Mesenchymal stem cell (in vitro differentiated cells and primary cell): Measurements from ENCODE around the gene CCNDBP1.
A peak's percentile ranks its signal among the peaks of the same experiment; 100 is the strongest.

Source experiments
- DNase-seq: peaks from one replicate; pipeline ENCODE4 v3.0.0-alpha.2; 2013
- H2AFZ ChIP-seq: one replicate; pipeline ENCODE4 v1.6.1; 2013; ENCODE audit warnings: low read depth, mild to moderate bottlenecking, control low read depth, inconsistent platforms, low read length, moderate library complexity
- H2AK5ac ChIP-seq: 2 replicates; pipeline ENCODE4 v1.6.1; 2013; ENCODE audit warnings: low read length, moderate library complexity, mild to moderate bottlenecking, inconsistent platforms; ENCODE audit not compliant: severe bottlenecking
- H2BK120ac ChIP-seq: one replicate; pipeline ENCODE4 v1.6.1; 2013; ENCODE audit warnings: low read depth, mild to moderate bottlenecking, inconsistent platforms, low read length, moderate library complexity
- H2BK12ac ChIP-seq, 2 experiments: one replicate each; pipeline ENCODE4 v1.6.1; 2013; ENCODE audit warnings: inconsistent platforms in 2 of 2, low read length in 2 of 2, mild to moderate bottlenecking in 2 of 2, moderate library complexity in 2 of 2, control low read depth in 1 of 2
- H2BK15ac ChIP-seq: one replicate; pipeline ENCODE4 v1.6.1; 2013; ENCODE audit warnings: mild to moderate bottlenecking, low read depth, inconsistent platforms; ENCODE audit not compliant: poor library complexity, severe bottlenecking
- H2BK5ac ChIP-seq: 2 replicates; pipeline ENCODE4 v1.6.1; 2013; ENCODE audit warnings: low read depth, mild to moderate bottlenecking, low read length, control low read depth, inconsistent platforms; ENCODE audit not compliant: poor library complexity, severe bottlenecking
- H3K14ac ChIP-seq, 2 experiments: one replicate each; pipeline ENCODE4 v1.6.1; 2013; ENCODE audit warnings: inconsistent platforms in 2 of 2, low read length in 2 of 2, control low read depth in 1 of 2, mild to moderate bottlenecking in 1 of 2, moderate library complexity in 1 of 2
- H3K18ac ChIP-seq, 2 experiments: one replicate each; pipeline ENCODE4 v1.6.1; 2013; ENCODE audit warnings: inconsistent platforms in 2 of 2, low read length in 2 of 2, control low read depth in 1 of 2, low read depth in 1 of 2, mild to moderate bottlenecking in 1 of 2
- H3K23ac ChIP-seq, 2 experiments: one replicate each; pipeline ENCODE4 v1.6.1; 2013; ENCODE audit warnings: inconsistent platforms in 2 of 2, low read length in 2 of 2, mild to moderate bottlenecking in 2 of 2, moderate library complexity in 2 of 2, control low read depth in 1 of 2
- H3K27ac ChIP-seq: 2 replicates; pipeline ENCODE4 v1.5.1; 2013; ENCODE audit warnings: mild to moderate bottlenecking, moderate library complexity, low read length, control low read depth, inconsistent platforms; ENCODE audit not compliant: poor library complexity, severe bottlenecking
- H3K27me3 ChIP-seq, 2 experiments: 2 replicates each; pipeline versions ENCODE4 v1.6.1 to v1.7.0; 2013; ENCODE audit warnings: low read length in 2 of 2, mild to moderate bottlenecking in 2 of 2, moderate library complexity in 2 of 2, control low read depth in 1 of 2, inconsistent platforms in 1 of 2; ENCODE audit not compliant: control insufficient read depth in 1 of 2, insufficient read depth in 1 of 2
- H3K36me3 ChIP-seq, 2 experiments: 2 replicates each; pipeline versions ENCODE4 v1.6.1 to v1.7.0; 2013; ENCODE audit warnings: low read length in 2 of 2, control low read depth in 1 of 2, inconsistent platforms in 1 of 2, low read depth in 1 of 2, mild to moderate bottlenecking in 1 of 2; ENCODE audit not compliant: insufficient read depth in 2 of 2, control insufficient read depth in 1 of 2
- H3K4ac ChIP-seq, 2 experiments: one replicate each; pipeline ENCODE4 v1.6.1; 2013; ENCODE audit warnings: inconsistent platforms in 2 of 2, low read length in 2 of 2, mild to moderate bottlenecking in 2 of 2, moderate library complexity in 2 of 2, control low read depth in 1 of 2, low read depth in 1 of 2
- H3K4me1 ChIP-seq: 2 replicates; pipeline ENCODE4 v1.6.1; 2013; ENCODE audit warnings: low read depth, low read length, control low read depth; ENCODE audit not compliant: control insufficient read depth, insufficient read depth
- H3K4me2 ChIP-seq: 2 replicates; pipeline ENCODE4 v1.6.1; 2013; ENCODE audit warnings: low read length, mild to moderate bottlenecking, inconsistent platforms; ENCODE audit not compliant: poor library complexity, severe bottlenecking
- H3K4me3 ChIP-seq, 2 experiments: 2 replicates each; pipeline versions ENCODE4 v1.5.1 to v1.7.0; 2013; ENCODE audit warnings: low read length in 2 of 2, mild to moderate bottlenecking in 2 of 2, control low read depth in 1 of 2, low read depth in 1 of 2; ENCODE audit not compliant: insufficient read depth in 1 of 2
- H3K79me1 ChIP-seq: replicated peaks from 2 replicates; pipeline ENCODE4 v1.6.1; 2013; ENCODE audit warnings: mild to moderate bottlenecking, control low read depth, low read length, inconsistent platforms; ENCODE audit not compliant: poor library complexity, severe bottlenecking
- H3K9ac ChIP-seq: 2 replicates; pipeline ENCODE4 v1.7.0; 2013; ENCODE audit warnings: mild to moderate bottlenecking, low read length, moderate library complexity
- H3K9me3 ChIP-seq: 2 replicates; pipeline ENCODE4 v1.7.0; 2013; ENCODE audit warnings: mild to moderate bottlenecking, low read length; ENCODE audit not compliant: control insufficient read depth
- H4K8ac ChIP-seq: one replicate; pipeline ENCODE4 v1.6.1; 2013; ENCODE audit warnings: inconsistent platforms, mild to moderate bottlenecking, low read length, moderate library complexity
- H4K91ac ChIP-seq: one replicate; pipeline ENCODE4 v1.6.1; 2013; ENCODE audit warnings: mild to moderate bottlenecking, low read length, inconsistent platforms
- WGBS: methylation state at CpG from one replicate; pipeline ENCODE4 v1.1.7; 2013; ENCODE audit warnings: mixed read lengths; 5-methylcytosine and 5-hydroxymethylcytosine counted together

The CCNDBP1 gene

GRCh38 chr15:43210172-43210745 is 25.1 kb downstream of the CCNDBP1 start:
- no peaks in the 10 kb centered on the region for H3K4me1 ChIP-seq
- H3K4me3 ChIP-seq = no peak overlapping the region
- no peak overlapping the region for H2AK5ac ChIP-seq
- WGBS = 87% methylated on average over 13 of the region's 15 CpGs
- no peak overlapping the region for H3K9ac ChIP-seq
- H2AFZ ChIP-seq = no peak overlapping the region
- peaks cover 69 to 87% of the 10 kb centered on the region in 2 experiments for H3K27me3 ChIP-seq
- H4K8ac ChIP-seq = no peak overlapping the region
- H2BK12ac ChIP-seq = no peak overlapping the region
- H2BK120ac ChIP-seq = no peak overlapping the region
- no peaks in the 10 kb centered on the region for H3K36me3 ChIP-seq
- no peaks in the 10 kb centered on the region for H3K79me1 ChIP-seq
- no peaks in the 10 kb centered on the region for H3K9me3 ChIP-seq
- DNase-seq = no peak
- no peak overlapping the region for H2BK15ac ChIP-seq
- H3K14ac ChIP-seq = no peak overlapping the region
- H3K18ac ChIP-seq = no peak overlapping the region
- H2BK5ac ChIP-seq = no peak overlapping the region
- no peak overlapping the region for H3K4me2 ChIP-seq
- H3K27ac ChIP-seq = no peak overlapping the region
- no peak overlapping the region for H4K91ac ChIP-seq
- no peak overlapping the region for H3K23ac ChIP-seq
- H3K4ac ChIP-seq = no peak overlapping the region

DNA sequence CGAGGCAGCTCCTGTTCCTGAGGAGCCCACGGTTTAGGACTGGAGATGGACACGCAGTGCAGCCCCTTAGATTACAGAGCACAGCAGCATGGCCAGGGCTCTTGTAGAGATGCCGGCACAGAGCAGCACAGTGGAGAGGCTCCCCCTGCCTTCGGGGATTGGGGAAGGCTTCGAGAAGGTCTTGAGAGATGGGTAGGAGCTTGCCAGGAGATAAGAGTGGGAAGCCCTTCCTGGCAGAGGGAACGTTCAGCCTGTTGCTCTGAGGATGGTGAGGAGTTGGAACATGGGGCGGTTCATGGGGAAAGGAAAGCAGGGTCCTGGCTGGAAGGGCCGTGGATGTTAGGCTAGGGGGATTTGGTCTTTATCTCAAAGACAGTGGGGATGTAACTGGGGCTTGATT is 25.6 kb downstream of the CCNDBP1 start:
- Histone ChIP-seq H3K4me3 (no peak overlapping the region), H3K27ac (no peak overlapping the region), H3K79me1 (no peaks in the 10 kb centered on the region), H3K14ac (no peak overlapping the region), H2BK120ac (no peak overlapping the region), H3K4ac (no peak overlapping the region), H3K9ac (no peak overlapping the region), H4K91ac (no peak overlapping the region), H4K8ac (no peak overlapping the region), H2AK5ac (no peak overlapping the region), H3K18ac (no peak overlapping the region), H3K23ac (no peak overlapping the region), H2BK5ac (no peak overlapping the region), H2BK12ac (no peak overlapping the region), H3K4me2 (no peak overlapping the region), H3K9me3 (no peaks in the 10 kb centered on the region), H3K4me1 (no peaks in the 10 kb centered on the region), H2AFZ (no peak overlapping the region), H3K36me3 (no peaks in the 10 kb centered on the region), H2BK15ac (no peak overlapping the region), H3K27me3 (peaks cover 68 to 84% of the 10 kb centered on the region in 2 experiments)
- DNase-seq = no peak
- 75% methylated on average over 9 of the region's 9 CpGs for WGBS

- no peak overlapping the region for H3K9ac ChIP-seq
- H4K8ac ChIP-seq = no peak overlapping the region
- no peak overlapping the region for H2BK120ac ChIP-seq
- H2AFZ ChIP-seq = no peak overlapping the region
- no peak overlapping the region for H3K14ac ChIP-seq
- H3K9me3 ChIP-seq = no peaks in the 10 kb centered on the region
- no peaks in the 10 kb centered on the region for H3K36me3 ChIP-seq
- H3K23ac ChIP-seq = peak overlapping the region in 1 of 2 experiments; percentile 1
- no peak overlapping the region for H2BK5ac ChIP-seq
- H2BK12ac ChIP-seq = no peak overlapping the region
- no peak overlapping the region for H3K4ac ChIP-seq
- H3K79me1 ChIP-seq = no peaks in the 10 kb centered on the region
- H2BK15ac ChIP-seq = no peak overlapping the region
- H3K4me1 ChIP-seq = no peaks in the 10 kb centered on the region
- no peak overlapping the region for H3K18ac ChIP-seq
- no peak overlapping the region for H3K4me3 ChIP-seq
- WGBS = 91% methylated on average over 4 of the region's 4 CpGs
- peaks cover 63 to 81% of the 10 kb centered on the region in 2 experiments for H3K27me3 ChIP-seq
- no peak overlapping the region for H3K27ac ChIP-seq
- H3K4me2 ChIP-seq = no peak overlapping the region
- H2AK5ac ChIP-seq = no peak overlapping the region
- no peak overlapping the region for H4K91ac ChIP-seq
- no peak for DNase-seq
Observed at GRCh38 chr15:43211224-43211735, 26.1 kb downstream of the CCNDBP1 start.

DNA sequence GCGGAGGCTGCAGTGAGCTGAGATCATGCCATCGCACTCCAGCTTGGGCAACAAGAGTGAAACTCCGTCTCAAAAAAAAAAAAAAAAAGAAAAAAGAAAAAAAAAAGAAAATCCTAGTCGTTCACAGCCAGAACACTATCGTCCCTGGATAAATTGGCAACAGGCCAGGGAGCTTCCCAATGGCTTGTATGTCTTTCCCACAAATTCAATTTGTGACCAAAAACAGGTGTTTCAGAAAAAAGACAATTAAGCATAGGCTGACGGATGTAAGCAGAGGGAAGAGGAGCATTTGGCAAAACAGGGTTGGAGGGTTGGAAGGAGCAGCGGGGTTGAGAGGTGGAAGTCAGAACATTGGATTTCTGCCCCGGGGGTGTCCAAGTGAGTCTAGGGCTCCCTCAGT is 27.1 kb downstream of the CCNDBP1 start:
- Histone ChIP-seq H3K4me1 (no peaks in the 10 kb centered on the region), H2AFZ (no peak overlapping the region), H2AK5ac (no peak overlapping the region), H3K4ac (no peak overlapping the region), H3K9me3 (no peaks in the 10 kb centered on the region), H3K27ac (no peak overlapping the region), H3K36me3 (no peaks in the 10 kb centered on the region), H3K4me2 (no peak overlapping the region), H3K14ac (no peak overlapping the region), H3K79me1 (no peaks in the 10 kb centered on the region), H3K18ac (no peak overlapping the region), H2BK120ac (no peak overlapping the region), H2BK15ac (no peak overlapping the region), H2BK5ac (no peak overlapping the region), H3K23ac (no peak overlapping the region), H3K27me3 (peaks cover 54 to 79% of the 10 kb centered on the region in 2 experiments), H4K91ac (no peak overlapping the region), H4K8ac (no peak overlapping the region), H3K9ac (no peak overlapping the region), H2BK12ac (no peak overlapping the region), H3K4me3 (no peak overlapping the region)
- no peak for DNase-seq
- WGBS = 95% methylated on average over 8 of the region's 8 CpGs
